Measurements from ENCODE around the gene C18orf63. TPM values are rescaled to one million over a fixed set of nuclear protein-coding genes. Genes with fewer than 3 reads are reported as not detected.

Gene C18orf63
- total RNA-seq, 4 donors from 2014 or later, result not detected

GRCh38 chr18:74303936-74304335 is 11.7 kb upstream of the C18orf63 start:
- Histone ChIP-seq H3K36me3 (no peaks in the 10 kb centered on the region), H3K4me3 (replicated peaks in 1 of 3) (no peak overlapping the region), H3K27ac (no peak overlapping the region), H3K9me3 (no peaks in the 10 kb centered on the region), H3K27me3 (no peaks in the 10 kb centered on the region), H3K4me1 (no peaks in the 10 kb centered on the region)
- 89 to 100% methylated on average over 1 of the region's 1 CpG for WGBS, 2 donors
- intact Hi-C loops (cut with DNase I), result no loop called here
- DNase-seq, result no peak
- TF ChIP-seq POLR2A (IDR thresholded peaks at IDR 0.05), result no peak
- no peak for TF ChIP-seq CTCF (IDR thresholded peaks at IDR 0.05)

GRCh38 chr18:74310411-74310810 is 5.2 kb upstream of the C18orf63 start:
- no peaks in the 10 kb centered on the region for H3K9me3 ChIP-seq
- no peak overlapping the region for H3K27ac ChIP-seq
- DNase-seq, result no peak
- H3K27me3 ChIP-seq, result no peaks in the 10 kb centered on the region
- no peak overlapping the region for H3K4me3 ChIP-seq (replicated peaks in 1 of 3)
- no peaks in the 10 kb centered on the region for H3K36me3 ChIP-seq
- no peaks in the 10 kb centered on the region for H3K4me1 ChIP-seq
- intact Hi-C loops (cut with DNase I), result no loop called here
- TF ChIP-seq CTCF (IDR thresholded peaks at IDR 0.05), result peak in 3 of 6 experiments; percentile 13 to 34 (median 32)
- no peak for TF ChIP-seq POLR2A (IDR thresholded peaks at IDR 0.05)
- 37 to 43% methylated on average over 3 of the region's 3 CpGs for WGBS, 2 donors

DNA sequence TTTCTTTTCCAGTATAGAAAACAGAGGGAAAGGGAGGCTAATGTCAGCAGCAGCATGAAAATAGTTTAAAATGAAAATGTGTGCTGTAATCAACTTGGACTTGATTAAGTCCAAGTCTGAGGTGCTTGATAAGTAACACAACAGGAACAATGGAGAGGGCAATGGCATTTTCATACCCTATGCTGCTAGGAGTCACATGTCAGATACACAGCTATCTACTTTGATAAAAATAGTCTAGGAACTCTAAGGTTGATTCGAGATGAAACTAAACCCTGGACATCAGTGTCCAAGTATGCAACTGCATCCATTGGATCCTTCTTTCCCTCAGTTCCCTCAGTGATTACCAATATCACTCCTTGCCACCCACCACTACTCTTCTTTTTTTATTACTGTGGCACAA is 4.6 kb upstream of the C18orf63 start:
- Histone ChIP-seq H3K4me3 (replicated peaks in 1 of 3) (no peak overlapping the region), H3K27me3 (no peaks in the 10 kb centered on the region), H3K27ac (no peak overlapping the region), H3K36me3 (no peaks in the 10 kb centered on the region), H3K4me1 (no peaks in the 10 kb centered on the region), H3K9me3 (no peaks in the 10 kb centered on the region)
- WGBS, 2 donors, result 85 to 88% methylated on average over 1 of the region's 1 CpG
- no peak for DNase-seq
- intact Hi-C loops (cut with DNase I), result no loop called here
- no peak for TF ChIP-seq POLR2A (IDR thresholded peaks at IDR 0.05)
- TF ChIP-seq CTCF (IDR thresholded peaks at IDR 0.05), result no peak

GRCh38 chr18:74314759-74315463 is 728 bp upstream of the C18orf63 start:
- TF ChIP-seq POLR2A (IDR thresholded peaks at IDR 0.05), result no peak
- TF ChIP-seq CTCF (IDR thresholded peaks at IDR 0.05), result no peak
- Histone ChIP-seq H3K9me3 (no peaks in the 10 kb centered on the region), H3K27me3 (no peaks in the 10 kb centered on the region), H3K27ac (no peak overlapping the region), H3K4me3 (replicated peaks in 1 of 3) (no peak overlapping the region), H3K36me3 (no peaks in the 10 kb centered on the region), H3K4me1 (no peaks in the 10 kb centered on the region)
- intact Hi-C loops (cut with DNase I), result no loop called here
- no peak for DNase-seq
- WGBS, 2 donors, result 81 to 87% methylated on average over 21 to 22 of the region's 22 CpGs

- no peak for DNase-seq
- H3K27me3 ChIP-seq, result no peaks in the 10 kb centered on the region
- TF ChIP-seq POLR2A (IDR thresholded peaks at IDR 0.05), result no peak
- no peak for TF ChIP-seq CTCF (IDR thresholded peaks at IDR 0.05)
- H3K9me3 ChIP-seq, result no peaks in the 10 kb centered on the region
- 81 to 84% methylated on average over 29 of the region's 29 CpGs for WGBS, 2 donors
- no peak overlapping the region for H3K27ac ChIP-seq
- H3K36me3 ChIP-seq, result no peaks in the 10 kb centered on the region
- intact Hi-C loops (cut with DNase I), result no loop called here
- no peak overlapping the region for H3K4me3 ChIP-seq (replicated peaks in 1 of 3)
- no peaks in the 10 kb centered on the region for H3K4me1 ChIP-seq
These were observed 875 bp downstream of the C18orf63 start for GRCh38 chr18:74316257-74317170.
